GM23338 (cell line): ENCODE data around the gene DLGAP3.

Experiments
- CREB1 ChIP-seq: fragments of 250-450 bp; sonication (Bioruptor Pico); IDR thresholded peaks from 2 replicates; pipeline ENCODE4 v1.5.0; 2020; ENCODE audit warnings: low read depth, mild to moderate bottlenecking, moderate library complexity
- EZH2 ChIP-seq: fragments of 200-600 bp; sonication (generic); IDR thresholded peaks from one replicate; pipeline ENCODE4 v1.8.0; 2017; ENCODE audit warnings: antibody characterized with exemption, mild to moderate bottlenecking, low read depth; ENCODE audit not compliant: unreplicated experiment
- EZH2phosphoT487 ChIP-seq: fragments of 200-600 bp; sonication (generic); IDR thresholded peaks from one replicate; pipeline ENCODE4 v1.8.1; 2018; ENCODE audit warnings: antibody characterized with exemption; ENCODE audit not compliant: unreplicated experiment
- JUNB ChIP-seq: IDR thresholded peaks from one replicate; pipeline ENCODE4 v1.6.1; 2016; ENCODE audit warnings: antibody characterized with exemption; ENCODE audit not compliant: unreplicated experiment
- NANOG ChIP-seq: IDR thresholded peaks from 2 replicates; pipeline ENCODE4 v1.6.1; 2016; ENCODE audit warnings: antibody characterized with exemption, borderline replicate concordance
- POLR2AphosphoS5 ChIP-seq: IDR thresholded peaks from 2 replicates; pipeline ENCODE4 v1.6.1; 2016; ENCODE audit warnings: antibody characterized with exemption, low read depth
- STAT1 ChIP-seq: IDR thresholded peaks from one replicate; pipeline ENCODE4 v1.6.1; 2016; ENCODE audit warnings: antibody characterized with exemption; ENCODE audit not compliant: unreplicated experiment
- ZNF114 ChIP-seq: fragments of 250-450 bp; sonication (Bioruptor Pico); IDR thresholded peaks from 2 replicates; pipeline ENCODE4 v1.5.0; 2020; ENCODE audit warnings: mild to moderate bottlenecking, moderate library complexity
- ZNF331 ChIP-seq: fragments of 250-450 bp; sonication (Bioruptor Pico); IDR thresholded peaks from 2 replicates; pipeline ENCODE4 v1.5.0; 2020; ENCODE audit warnings: low read depth, mild to moderate bottlenecking, moderate library complexity
- TF ChIP-seq, protein P1 (sequence below): IDR thresholded peaks from one replicate; pipeline ENCODE4 v1.6.1; 2018; ENCODE audit warnings: antibody characterized with exemption; ENCODE audit not compliant: unreplicated experiment
- TF ChIP-seq, protein P2 (sequence below), 2 experiments: fragments of 200-600 bp in 1 of 2; sonication (generic) in 1 of 2; conservative IDR thresholded peaks; 2 replicates each; pipeline versions ENCODE4 v1.5.1 to v1.6.1; 2016 to 2017; ENCODE audit warnings: antibody characterized with exemption in 2 of 2, low read depth in 2 of 2, mild to moderate bottlenecking in 2 of 2, moderate library complexity in 1 of 2
- TF ChIP-seq, protein P3 (sequence below): IDR thresholded peaks from 2 replicates; pipeline ENCODE4 v1.6.1; 2016; ENCODE audit warnings: antibody characterized with exemption

DNA sequence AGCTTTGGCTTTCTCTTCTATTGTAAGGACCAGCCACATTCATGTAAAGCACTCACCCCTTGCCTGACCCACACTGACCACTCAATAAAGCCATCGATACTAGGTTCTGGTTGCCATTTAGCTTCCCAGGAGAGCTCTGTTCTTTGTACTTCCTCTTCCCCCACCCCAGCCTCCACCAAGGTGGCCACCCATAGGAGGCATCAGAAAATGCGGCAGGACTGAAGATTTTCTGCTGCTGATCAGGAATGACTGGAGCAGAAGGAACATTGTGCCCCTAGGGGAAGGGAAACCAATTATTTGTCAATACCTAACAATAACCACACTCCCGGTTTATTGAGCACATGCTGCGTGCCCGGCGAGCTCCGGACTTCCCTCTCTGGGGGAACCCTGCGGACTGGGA, 64.7 kb downstream of the DLGAP3 start:
- TF ChIP-seq EZH2phosphoT487 = no peak
- TF ChIP-seq POLR2AphosphoS5 = no peak
- TF ChIP-seq, protein P1, sequence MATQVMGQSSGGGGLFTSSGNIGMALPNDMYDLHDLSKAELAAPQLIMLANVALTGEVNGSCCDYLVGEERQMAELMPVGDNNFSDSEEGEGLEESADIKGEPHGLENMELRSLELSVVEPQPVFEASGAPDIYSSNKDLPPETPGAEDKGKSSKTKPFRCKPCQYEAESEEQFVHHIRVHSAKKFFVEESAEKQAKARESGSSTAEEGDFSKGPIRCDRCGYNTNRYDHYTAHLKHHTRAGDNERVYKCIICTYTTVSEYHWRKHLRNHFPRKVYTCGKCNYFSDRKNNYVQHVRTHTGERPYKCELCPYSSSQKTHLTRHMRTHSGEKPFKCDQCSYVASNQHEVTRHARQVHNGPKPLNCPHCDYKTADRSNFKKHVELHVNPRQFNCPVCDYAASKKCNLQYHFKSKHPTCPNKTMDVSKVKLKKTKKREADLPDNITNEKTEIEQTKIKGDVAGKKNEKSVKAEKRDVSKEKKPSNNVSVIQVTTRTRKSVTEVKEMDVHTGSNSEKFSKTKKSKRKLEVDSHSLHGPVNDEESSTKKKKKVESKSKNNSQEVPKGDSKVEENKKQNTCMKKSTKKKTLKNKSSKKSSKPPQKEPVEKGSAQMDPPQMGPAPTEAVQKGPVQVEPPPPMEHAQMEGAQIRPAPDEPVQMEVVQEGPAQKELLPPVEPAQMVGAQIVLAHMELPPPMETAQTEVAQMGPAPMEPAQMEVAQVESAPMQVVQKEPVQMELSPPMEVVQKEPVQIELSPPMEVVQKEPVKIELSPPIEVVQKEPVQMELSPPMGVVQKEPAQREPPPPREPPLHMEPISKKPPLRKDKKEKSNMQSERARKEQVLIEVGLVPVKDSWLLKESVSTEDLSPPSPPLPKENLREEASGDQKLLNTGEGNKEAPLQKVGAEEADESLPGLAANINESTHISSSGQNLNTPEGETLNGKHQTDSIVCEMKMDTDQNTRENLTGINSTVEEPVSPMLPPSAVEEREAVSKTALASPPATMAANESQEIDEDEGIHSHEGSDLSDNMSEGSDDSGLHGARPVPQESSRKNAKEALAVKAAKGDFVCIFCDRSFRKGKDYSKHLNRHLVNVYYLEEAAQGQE = no peak
- TF ChIP-seq, protein P2, sequence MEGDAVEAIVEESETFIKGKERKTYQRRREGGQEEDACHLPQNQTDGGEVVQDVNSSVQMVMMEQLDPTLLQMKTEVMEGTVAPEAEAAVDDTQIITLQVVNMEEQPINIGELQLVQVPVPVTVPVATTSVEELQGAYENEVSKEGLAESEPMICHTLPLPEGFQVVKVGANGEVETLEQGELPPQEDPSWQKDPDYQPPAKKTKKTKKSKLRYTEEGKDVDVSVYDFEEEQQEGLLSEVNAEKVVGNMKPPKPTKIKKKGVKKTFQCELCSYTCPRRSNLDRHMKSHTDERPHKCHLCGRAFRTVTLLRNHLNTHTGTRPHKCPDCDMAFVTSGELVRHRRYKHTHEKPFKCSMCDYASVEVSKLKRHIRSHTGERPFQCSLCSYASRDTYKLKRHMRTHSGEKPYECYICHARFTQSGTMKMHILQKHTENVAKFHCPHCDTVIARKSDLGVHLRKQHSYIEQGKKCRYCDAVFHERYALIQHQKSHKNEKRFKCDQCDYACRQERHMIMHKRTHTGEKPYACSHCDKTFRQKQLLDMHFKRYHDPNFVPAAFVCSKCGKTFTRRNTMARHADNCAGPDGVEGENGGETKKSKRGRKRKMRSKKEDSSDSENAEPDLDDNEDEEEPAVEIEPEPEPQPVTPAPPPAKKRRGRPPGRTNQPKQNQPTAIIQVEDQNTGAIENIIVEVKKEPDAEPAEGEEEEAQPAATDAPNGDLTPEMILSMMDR (conservative IDR thresholded peaks at IDR 0.05; ENCODE audit: low read depth in 2 of 2) = no peak
- no peak for TF ChIP-seq EZH2
- TF ChIP-seq NANOG = no peak
- TF ChIP-seq, protein P3, sequence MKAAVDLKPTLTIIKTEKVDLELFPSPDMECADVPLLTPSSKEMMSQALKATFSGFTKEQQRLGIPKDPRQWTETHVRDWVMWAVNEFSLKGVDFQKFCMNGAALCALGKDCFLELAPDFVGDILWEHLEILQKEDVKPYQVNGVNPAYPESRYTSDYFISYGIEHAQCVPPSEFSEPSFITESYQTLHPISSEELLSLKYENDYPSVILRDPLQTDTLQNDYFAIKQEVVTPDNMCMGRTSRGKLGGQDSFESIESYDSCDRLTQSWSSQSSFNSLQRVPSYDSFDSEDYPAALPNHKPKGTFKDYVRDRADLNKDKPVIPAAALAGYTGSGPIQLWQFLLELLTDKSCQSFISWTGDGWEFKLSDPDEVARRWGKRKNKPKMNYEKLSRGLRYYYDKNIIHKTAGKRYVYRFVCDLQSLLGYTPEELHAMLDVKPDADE = no peak
- TF ChIP-seq STAT1 = no peak
- no peak for TF ChIP-seq ZNF331
- TF ChIP-seq CREB1 (CRISPR knock-in tag) = no peak
- no peak for TF ChIP-seq JUNB
- no peak for TF ChIP-seq ZNF114
